ENCODE measurements around the gene CIART. TPM values are rescaled to one million over a fixed set of nuclear protein-coding genes. Genes with fewer than 3 reads are reported as not detected.

The CIART gene
- total and polyA plus RNA-seq, 4 donors: 4.3 to 14.7 (median 12.6) TPM

Small RNA genes lying within 50 kb of the gene (small RNA-seq; reads per million reads assigned to genes)
- 1.0 reads per million, percentile 80 among the genes with 10 or more reads in this experiment for gene RNU2-17P (ENCODE audit: low replicate concordance)

Other genes starting within 250 kb of the CIART start
- 100 to 1,000 TPM in 1 of 2 donors, 10 to 100 TPM in 1; 67.4 to 102 TPM for gene VPS45, start 214.8 kb upstream of the CIART start, total RNA-seq
- gene VPS45, start 214.8 kb upstream of the CIART start, polyA plus RNA-seq (ENCODE audit: insufficient read length in 2 of 2): 10 to 100 TPM; 75.8 to 78.8 TPM
- 10 to 100 TPM; 38.4 to 47.0 TPM for gene PLEKHO1, start 132.6 kb upstream of the CIART start, total RNA-seq
- gene PLEKHO1, start 132.6 kb upstream of the CIART start, polyA plus RNA-seq (ENCODE audit: insufficient read length in 2 of 2): 100 to 1,000 TPM in 1 of 2 donors, 10 to 100 TPM in 1; 93.8 to 102 TPM
- 10 to 100 TPM; 29.4 to 42.8 TPM for gene ANP32E, start 46.4 kb upstream of the CIART start, total RNA-seq
- gene ANP32E, start 46.4 kb upstream of the CIART start, polyA plus RNA-seq (ENCODE audit: insufficient read length in 2 of 2): 10 to 100 TPM; 47.5 to 67.8 TPM
- gene CA14, start 24.8 kb upstream of the CIART start, total RNA-seq: 10 to 100 TPM; 11.1 to 33.7 TPM
- 10 to 100 TPM; 41.5 to 55.1 TPM for gene CA14, start 24.8 kb upstream of the CIART start, polyA plus RNA-seq (ENCODE audit: insufficient read length in 2 of 2)
- gene APH1A, start 13.5 kb upstream of the CIART start, total RNA-seq: 100 to 1,000 TPM in 1 of 2 donors, 10 to 100 TPM in 1; 63.1 to 121 TPM
- gene APH1A, start 13.5 kb upstream of the CIART start, polyA plus RNA-seq (ENCODE audit: insufficient read length in 2 of 2): 100 to 1,000 TPM; 156 TPM
- 10 to 100 TPM; 51.5 to 86.9 TPM for gene C1orf54, start 9.8 kb upstream of the CIART start, total RNA-seq
- gene C1orf54, start 9.8 kb upstream of the CIART start, polyA plus RNA-seq (ENCODE audit: insufficient read length in 2 of 2): 10 to 100 TPM; 32.5 to 38.3 TPM
- 100 to 1,000 TPM in 1 of 2 donors, 10 to 100 TPM in 1; 51.6 to 111 TPM for gene MRPS21, start 11.3 kb downstream of the CIART start, total RNA-seq
- 10 to 100 TPM; 87.4 to 97.5 TPM for gene MRPS21, start 11.3 kb downstream of the CIART start, polyA plus RNA-seq (ENCODE audit: insufficient read length in 2 of 2)
- gene PRPF3, start 39.0 kb downstream of the CIART start, total RNA-seq: 10 to 100 TPM; 39.0 to 77.2 TPM
- 10 to 100 TPM; 52.8 to 86.8 TPM for gene PRPF3, start 39.0 kb downstream of the CIART start, polyA plus RNA-seq (ENCODE audit: insufficient read length in 2 of 2)
- 10 to 100 TPM; 17.0 to 23.7 TPM for gene RPRD2, start 81.6 kb downstream of the CIART start, total RNA-seq
- gene RPRD2, start 81.6 kb downstream of the CIART start, polyA plus RNA-seq (ENCODE audit: insufficient read length in 2 of 2): 10 to 100 TPM; 33.9 to 35.9 TPM
- 10 to 100 TPM; 22.7 to 23.4 TPM for gene TARS2, start 204.9 kb downstream of the CIART start, total RNA-seq
- gene TARS2, start 204.9 kb downstream of the CIART start, polyA plus RNA-seq (ENCODE audit: insufficient read length in 2 of 2): 10 to 100 TPM; 32.3 to 45.9 TPM
- 1 to 10 TPM; 2.1 to 9.2 TPM for gene ECM1, start 225.6 kb downstream of the CIART start, total RNA-seq
- gene ECM1, start 225.6 kb downstream of the CIART start, polyA plus RNA-seq (ENCODE audit: insufficient read length in 2 of 2): 10 to 100 TPM; 16.3 to 20.4 TPM
- gene FALEC, start 233.2 kb downstream of the CIART start, total RNA-seq: 1 to 10 TPM in 1 of 2 donors, not detected in 1; 1.2 TPM
- 1 to 10 TPM; 1.4 to 1.6 TPM for gene FALEC, start 233.2 kb downstream of the CIART start, polyA plus RNA-seq (ENCODE audit: insufficient read length in 2 of 2)

All from spinal cord (tissue), 4 donors.